CD4-positive, alpha-beta T cell (primary cell): ENCODE measurements around the gene DNAAF5. TPM values are rescaled to one million over a fixed set of nuclear protein-coding genes. Genes with fewer than 3 reads are reported as not detected.

Source experiments
- ATAC-seq: fragments of 200-7000 bp; cut with Tn5 transposase; one replicate; pipeline ENCODE4 v1.10.0; 2022; ENCODE audit warnings: mild to moderate bottlenecking; ENCODE audit not compliant: poor library complexity
- CTCF ChIA-PET: fragments of 350-600 bp; sonication (Branson Sonifier 250); formaldehyde crosslinking; loops from one replicate; lab custom pipeline; 2021; ENCODE audit warnings: antibody characterized with exemption, inconsistent platforms; lab: Charles Lee
- POLR2A ChIA-PET: fragments of 350-600 bp; sonication (Branson Sonifier 250); formaldehyde crosslinking; loops from one replicate; lab custom pipeline; 2021; ENCODE audit warnings: antibody characterized with exemption, inconsistent platforms; lab: Charles Lee
- DNase-seq, 14 experiments: peaks; one replicate each; pipeline ENCODE4 v3.0.0-alpha.2; 2013 to 2020; ENCODE audit warnings: mixed read lengths in 2 of 14
- H3K27ac ChIP-seq, 2 donors: one replicate each; pipeline versions ENCODE4 v1.5.1 to v1.7.0; 2013; ENCODE audit warnings: low read length in 2 of 2, low read depth in 1 of 2, mild to moderate bottlenecking in 1 of 2
- H3K27me3 ChIP-seq, 2 experiments: 1 replicate in 1 of 2; 2 replicates in 1 of 2; pipeline versions ENCODE4 v1.6.1 to v1.7.0; 2013; ENCODE audit warnings: low read length in 2 of 2, control low read depth in 1 of 2, mild to moderate bottlenecking in 1 of 2, moderate library complexity in 1 of 2; ENCODE audit not compliant: insufficient read depth in 2 of 2, control insufficient read depth in 1 of 2
- H3K36me3 ChIP-seq: one replicate; pipeline ENCODE4 v1.6.1; 2013; ENCODE audit warnings: low read length, control low read depth; ENCODE audit not compliant: insufficient read depth
- H3K4me1 ChIP-seq: one replicate; pipeline ENCODE4 v1.6.1; 2013; ENCODE audit warnings: low read length, control low read depth; ENCODE audit not compliant: insufficient read depth
- H3K4me3 ChIP-seq: one replicate; pipeline ENCODE4 v1.5.1; 2013; ENCODE audit warnings: mild to moderate bottlenecking, low read length, moderate library complexity
- H3K9me3 ChIP-seq, 2 experiments: 1 replicate in 1 of 2; 2 replicates in 1 of 2; pipeline versions ENCODE4 v1.6.1 to v1.7.0; 2013; ENCODE audit warnings: low read length in 2 of 2, mild to moderate bottlenecking in 2 of 2, control low read depth in 1 of 2, moderate library complexity in 1 of 2; ENCODE audit not compliant: control insufficient read depth in 1 of 2, insufficient read depth in 1 of 2
- H3K27ac Mint-ChIP-seq: one replicate; pipeline ENCODE4 v1.8.0; 2020; ENCODE audit warnings: mixed read lengths
- H3K27me3 Mint-ChIP-seq: one replicate; pipeline ENCODE4 v1.8.0; 2021; ENCODE audit warnings: mixed read lengths
- H3K36me3 Mint-ChIP-seq: one replicate; pipeline ENCODE4 v1.8.0; 2021; ENCODE audit warnings: low read depth, mixed read lengths
- H3K4me1 Mint-ChIP-seq: one replicate; pipeline ENCODE4 v1.8.0; 2021; ENCODE audit warnings: low read depth, mixed read lengths
- H3K4me3 Mint-ChIP-seq: one replicate; pipeline ENCODE4 v1.8.0; 2020; ENCODE audit warnings: mild to moderate bottlenecking, mixed read lengths
- H3K9me3 Mint-ChIP-seq: one replicate; pipeline ENCODE4 v1.8.0; 2020; ENCODE audit warnings: mixed read lengths
- CTCF ChIP-seq: fragments of 200-600 bp; IDR thresholded peaks from one replicate; pipeline ENCODE4 v1.8.0; 2022; ENCODE audit warnings: antibody characterized with exemption, mild to moderate bottlenecking
- intact Hi-C, 2 experiments: fragments of 100-400 bp; cut with DNase I in 1 of 2; cut with micrococcal nuclease in 1 of 2; formaldehyde crosslinking; loops; one replicate each; pipeline versions ENCODE4 v1.15.1 to v1.9.0; 2023 to 2025; cut with DNase I, micrococcal nuclease
- total RNA-seq, 174 experiments: library from RNA in 2 of 174; stranded (reverse) in 2 of 174; gene quantifications; one replicate each; pipeline ENCODE4 v1.2.3 and lab custom pipeline; 2021 to 2026

DNAAF5 gene
- total RNA-seq, 2 experiments from 2014 or later: 4.8 to 6.1 TPM

GRCh38 chr7:787332-788240, 61.1 kb downstream of the DNAAF5 start:
- no peak for DNase-seq
- ChIA-PET CTCF (interaction anchor here (1.0 to 1.7 kb wide), 4 partner anchors 25 to 88 kb away, joined by 5 to 8 read pairs (median 6); no protein-coding TSS in a partner anchor), POLR2A (interaction anchor here (1.4 kb wide), 1 partner anchor 88 kb away, joined by 5 read pairs; no protein-coding TSS in a partner anchor)

GRCh38 chr7:791519-791918, 65.0 kb downstream of the DNAAF5 start:
- ChIA-PET POLR2A (no interaction called here), CTCF (interaction anchor here (1.7 kb wide), 1 partner anchor 81 kb away, joined by 4 read pairs; no protein-coding TSS in a partner anchor)
- no peaks in the 10 kb centered on the region for H3K9me3 Mint-ChIP-seq
- Histone ChIP-seq H3K9me3 (peaks cover 0 to 3% of the 10 kb centered on the region in 2 experiments), H3K27ac (no peak overlapping the region), H3K27me3 (no peaks in the 10 kb centered on the region), H3K4me3 (no peak overlapping the region), H3K4me1 (peaks cover 4% of the 10 kb centered on the region), H3K36me3 (peaks cover 4% of the 10 kb centered on the region)
- DNase-seq (no peak), ATAC-seq (no peak)
- intact Hi-C loops: no loop called here
- TF ChIP-seq CTCF: no peak
- H3K27ac Mint-ChIP-seq: no peak overlapping the region
- no peaks in the 10 kb centered on the region for H3K4me1 Mint-ChIP-seq
- H3K4me3 Mint-ChIP-seq: no peak overlapping the region
- H3K27me3 Mint-ChIP-seq: no peaks in the 10 kb centered on the region
- H3K36me3 Mint-ChIP-seq: no peaks in the 10 kb centered on the region

More at GRCh38 chr7:787332-788240, 61.1 kb downstream of the DNAAF5 start:
- no peak overlapping the region for H3K4me3 Mint-ChIP-seq
- H3K27me3 Mint-ChIP-seq: no peaks in the 10 kb centered on the region
- no peak for ATAC-seq
- H3K4me1 Mint-ChIP-seq: no peaks in the 10 kb centered on the region
- Histone ChIP-seq H3K9me3 (no peaks in the 10 kb centered on the region), H3K27me3 (no peaks in the 10 kb centered on the region), H3K36me3 (peaks cover 13% of the 10 kb centered on the region), H3K4me1 (peaks cover 6% of the 10 kb centered on the region), H3K27ac (no peak overlapping the region), H3K4me3 (no peak overlapping the region)
- TF ChIP-seq CTCF: no peak
- intact Hi-C loops: loop anchor here in 1 of 2 experiments (2.0 kb wide), 2 partner anchors 29 to 167 kb away; partner anchors contain the start of gene ADAP1
- H3K27ac Mint-ChIP-seq: no peak overlapping the region
- H3K9me3 Mint-ChIP-seq: no peaks in the 10 kb centered on the region
- peaks cover 19% of the 10 kb centered on the region for H3K36me3 Mint-ChIP-seq

GRCh38 chr7:794207-794606, 67.7 kb downstream of the DNAAF5 start:
- ATAC-seq: no peak
- TF ChIP-seq CTCF: no peak
- H3K9me3 ChIP-seq: peaks cover 0 to 8% of the 10 kb centered on the region in 2 experiments
- no peak overlapping the region for H3K27ac Mint-ChIP-seq
- ChIA-PET POLR2A (no interaction called here), CTCF (no interaction called here)
- H3K4me3 ChIP-seq: no peak overlapping the region
- no peaks in the 10 kb centered on the region for H3K27me3 Mint-ChIP-seq
- H3K4me1 Mint-ChIP-seq: no peaks in the 10 kb centered on the region
- no peak overlapping the region for H3K27ac ChIP-seq
- no peak overlapping the region for H3K4me3 Mint-ChIP-seq
- no peaks in the 10 kb centered on the region for H3K4me1 ChIP-seq
- H3K9me3 Mint-ChIP-seq: no peaks in the 10 kb centered on the region
- no peaks in the 10 kb centered on the region for H3K27me3 ChIP-seq
- intact Hi-C loops: no loop called here
- H3K36me3 ChIP-seq: no peaks in the 10 kb centered on the region
- no peaks in the 10 kb centered on the region for H3K36me3 Mint-ChIP-seq
- no peak for DNase-seq
